Chondrocyte (in vitro differentiated cells): ENCODE results near the gene RALBP1. TPM values are rescaled to one million over a fixed set of nuclear protein-coding genes. Genes with fewer than 3 reads are reported as not detected.

Experiments
- DNase-seq: peaks from one replicate; pipeline ENCODE4 v3.0.0; 2021; ENCODE audit warnings: mixed read lengths, low spot score
- H3K27ac Mint-ChIP-seq: one replicate; pipeline ENCODE4 v1.8.0; 2021; ENCODE audit warnings: mild to moderate bottlenecking, moderate library complexity, mixed read lengths; ENCODE audit not compliant: unreplicated experiment
- H3K27me3 Mint-ChIP-seq: 2 replicates; pipeline ENCODE4 v1.8.0; 2021; ENCODE audit warnings: low read depth, mixed read lengths
- H3K36me3 Mint-ChIP-seq: 2 replicates; pipeline ENCODE4 v1.8.0; 2021; ENCODE audit warnings: low read depth, mixed read lengths
- H3K4me1 Mint-ChIP-seq: 2 replicates; pipeline ENCODE4 v1.8.0; 2021; ENCODE audit warnings: low read depth, mild to moderate bottlenecking, mixed read lengths
- H3K4me3 Mint-ChIP-seq: one replicate; pipeline ENCODE4 v1.8.0; 2021; ENCODE audit warnings: mild to moderate bottlenecking, moderate library complexity, mixed read lengths; ENCODE audit not compliant: unreplicated experiment
- H3K9me3 Mint-ChIP-seq: 2 replicates; pipeline ENCODE4 v1.8.0; 2021; ENCODE audit warnings: low read depth, mixed read lengths
- CTCF ChIP-seq: fragments of 200-600 bp; sonication (generic); IDR thresholded peaks from 2 replicates; pipeline ENCODE4 v1.5.0; 2021; ENCODE audit warnings: antibody characterized with exemption, mild to moderate bottlenecking, moderate library complexity
- total RNA-seq: library from RNA; stranded (reverse); gene quantifications from 3 replicates; pipeline ENCODE4 v1.2.1, GENCODE V29; 2021

Gene RALBP1
- total RNA-seq, 1 donor from 2014 or later, result 50.8 TPM

GRCh38 chr18:9549405-9549804 lies 74.1 kb downstream of the RALBP1 start:
- Mint-ChIP-seq H3K36me3 (peaks cover 49% of the 10 kb centered on the region), H3K9me3 (no peaks in the 10 kb centered on the region), H3K4me3 (no peak overlapping the region), H3K27ac (no peak overlapping the region), H3K4me1 (no peaks in the 10 kb centered on the region), H3K27me3 (no peaks in the 10 kb centered on the region)
- no peak for DNase-seq
- TF ChIP-seq CTCF, result peak; percentile 38

DNA sequence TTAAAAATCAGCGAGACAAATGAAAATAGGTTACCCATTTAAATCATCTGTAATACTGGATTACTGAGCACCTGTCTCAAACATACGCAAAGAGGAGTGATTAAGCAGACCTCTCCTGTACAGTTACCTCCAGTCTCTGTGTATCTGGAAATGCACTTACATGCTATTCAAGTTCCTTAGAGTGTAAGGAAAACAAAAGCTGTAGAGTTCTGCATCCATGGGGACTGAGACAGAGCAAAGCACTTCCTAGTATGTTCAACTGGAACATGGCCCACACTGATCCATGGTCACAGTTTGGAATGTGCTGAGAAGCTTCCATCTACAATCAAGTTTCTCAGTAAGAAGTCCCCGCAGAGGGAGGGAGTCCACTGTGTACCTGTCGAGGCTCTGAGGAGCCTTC lies 75.1 kb downstream of the RALBP1 start:
- H3K27ac Mint-ChIP-seq, result no peak overlapping the region
- H3K36me3 Mint-ChIP-seq, result peaks cover 55% of the 10 kb centered on the region
- no peak overlapping the region for H3K4me3 Mint-ChIP-seq
- DNase-seq, result no peak
- no peaks in the 10 kb centered on the region for H3K4me1 Mint-ChIP-seq
- H3K27me3 Mint-ChIP-seq, result no peaks in the 10 kb centered on the region
- H3K9me3 Mint-ChIP-seq, result no peaks in the 10 kb centered on the region
- TF ChIP-seq CTCF, result no peak

GRCh38 chr18:9552191-9552590 lies 76.9 kb downstream of the RALBP1 start:
- H3K27ac Mint-ChIP-seq, result no peak overlapping the region
- H3K27me3 Mint-ChIP-seq, result no peaks in the 10 kb centered on the region
- TF ChIP-seq CTCF, result no peak
- peaks cover 55% of the 10 kb centered on the region for H3K36me3 Mint-ChIP-seq
- H3K9me3 Mint-ChIP-seq, result no peaks in the 10 kb centered on the region
- no peak for DNase-seq
- no peak overlapping the region for H3K4me3 Mint-ChIP-seq
- H3K4me1 Mint-ChIP-seq, result no peaks in the 10 kb centered on the region

- no peak for TF ChIP-seq CTCF
- peaks cover 55% of the 10 kb centered on the region for H3K36me3 Mint-ChIP-seq
- no peak for DNase-seq
- no peaks in the 10 kb centered on the region for H3K4me1 Mint-ChIP-seq
- H3K27ac Mint-ChIP-seq, result no peak overlapping the region
- no peaks in the 10 kb centered on the region for H3K27me3 Mint-ChIP-seq
- no peaks in the 10 kb centered on the region for H3K9me3 Mint-ChIP-seq
- H3K4me3 Mint-ChIP-seq, result no peak overlapping the region
These were observed 77.3 kb downstream of the RALBP1 start for GRCh38 chr18:9552616-9553015.

- H3K27me3 Mint-ChIP-seq, result no peaks in the 10 kb centered on the region
- H3K4me1 Mint-ChIP-seq, result peaks cover 10% of the 10 kb centered on the region
- no peak overlapping the region for H3K27ac Mint-ChIP-seq
- no peak for TF ChIP-seq CTCF
- no peak overlapping the region for H3K4me3 Mint-ChIP-seq
- no peak for DNase-seq
- no peaks in the 10 kb centered on the region for H3K9me3 Mint-ChIP-seq
- H3K36me3 Mint-ChIP-seq, result peaks cover 48% of the 10 kb centered on the region
These were observed 82.1 kb downstream of the RALBP1 start for GRCh38 chr18:9557250-9557943.
